LNCAP (cell line): ENCODE data around the gene CERS5.

ENCODE experiments used
- CTCF ChIP-seq: fragments of 450-650 bp; IDR thresholded peaks from 2 replicates; pipeline ENCODE4 v1.5.1; 2017; ENCODE audit warnings: mild to moderate bottlenecking

The CERS5 gene

GRCh38 chr12:50111395-50111692 is 55.8 kb downstream of the CERS5 start:
- no peak; the same call in 1 of the 2 replicates for TF ChIP-seq CTCF

- TF ChIP-seq CTCF: no peak
Observed at GRCh38 chr12:50110762-50111351, 56.3 kb downstream of the CERS5 start.

GRCh38 chr12:50110127-50110761 is 56.9 kb downstream of the CERS5 start:
- no peak for TF ChIP-seq CTCF

GRCh38 chr12:50109319-50109718 is 57.9 kb downstream of the CERS5 start:
- TF ChIP-seq CTCF: no peak

GRCh38 chr12:50107416-50108268 is 59.5 kb downstream of the CERS5 start:
- no peak for TF ChIP-seq CTCF

GRCh38 chr12:50106907-50107306 is 60.3 kb downstream of the CERS5 start:
- no peak for TF ChIP-seq CTCF

- no peak for TF ChIP-seq CTCF
Observed at GRCh38 chr12:50105913-50106450, 61.2 kb downstream of the CERS5 start.
